ENCODE measurements around the gene TRPC3. TPM values are rescaled to one million over a fixed set of nuclear protein-coding genes. Genes with fewer than 3 reads are reported as not detected.

TRPC3 gene
- polyA plus RNA-seq, 1 donor from 2014 or later = 6.9 TPM

DNA sequence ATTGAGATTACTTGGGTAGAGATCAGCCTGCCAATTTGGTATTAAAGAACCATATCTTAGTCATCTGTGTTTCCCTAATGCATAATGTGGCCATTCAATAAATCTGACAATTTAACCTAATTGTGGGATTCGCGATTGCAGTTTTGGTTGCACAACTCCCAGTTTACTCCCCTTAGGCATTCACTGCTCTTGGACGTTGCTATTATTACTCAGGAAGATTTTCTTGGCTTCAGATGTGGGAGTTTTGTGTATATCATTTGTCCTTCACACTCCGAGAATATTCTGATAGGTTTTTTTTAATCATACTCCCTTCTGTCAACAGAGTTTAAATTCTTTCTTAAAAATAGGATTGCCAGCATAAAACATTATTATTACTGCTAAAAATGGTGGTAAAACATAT is 22.0 kb upstream of the TRPC3 start:
- Histone ChIP-seq H3K9ac (ENCODE audit: low read length) (no peak overlapping the region), H4K20me1 (ENCODE audit: insufficient read depth) (no peaks in the 10 kb centered on the region), H3K36me3 (ENCODE audit: insufficient read depth, low read length) (no peaks in the 10 kb centered on the region), H3K9me2 (ENCODE audit: insufficient read depth, low read length) (no peaks in the 10 kb centered on the region), H3F3A (ENCODE audit: insufficient read depth, low read length, poor library complexity, severe bottlenecking) (no peaks in the 10 kb centered on the region), H3K4me2 (ENCODE audit: low read length) (no peak overlapping the region), H2AFZ (ENCODE audit: low read depth, low read length) (no peak overlapping the region), H3K4me3 (ENCODE audit: low read length) (no peak overlapping the region), H3K27me3 (ENCODE audit: insufficient read depth, low read depth, low read length) (no peaks in the 10 kb centered on the region), H3K9me3 (ENCODE audit: low read length) (no peaks in the 10 kb centered on the region), H3K79me2 (replicated peaks; ENCODE audit: insufficient read depth, low read length) (no peaks in the 10 kb centered on the region), H3K27ac (ENCODE audit: low read length) (no peak overlapping the region)
- TF ChIP-seq TAF1 (IDR thresholded peaks at IDR 0.05; ENCODE audit: low read depth) (no peak), REST (IDR thresholded peaks at IDR 0.05; ENCODE audit: borderline replicate concordance) (no peak), POLR2AphosphoS5 (IDR thresholded peaks at IDR 0.05) (no peak), RAD21 (conservative IDR thresholded peaks at IDR 0.05) (no peak), EZH2 (IDR thresholded peaks at IDR 0.05; ENCODE audit: borderline replicate concordance, insufficient read depth, low read length, poor library complexity, severe bottlenecking) (no peak), CTCF (IDR thresholded peaks at IDR 0.05; ENCODE audit: poor library complexity, severe bottlenecking) (no peak), MXI1 (conservative IDR thresholded peaks at IDR 0.05; ENCODE audit: poor library complexity, severe bottlenecking) (no peak), EP300 (conservative IDR thresholded peaks at IDR 0.05; ENCODE audit: poor library complexity, severe bottlenecking) (no peak), SMC3 (conservative IDR thresholded peaks at IDR 0.05; ENCODE audit: poor library complexity) (no peak)

DNA sequence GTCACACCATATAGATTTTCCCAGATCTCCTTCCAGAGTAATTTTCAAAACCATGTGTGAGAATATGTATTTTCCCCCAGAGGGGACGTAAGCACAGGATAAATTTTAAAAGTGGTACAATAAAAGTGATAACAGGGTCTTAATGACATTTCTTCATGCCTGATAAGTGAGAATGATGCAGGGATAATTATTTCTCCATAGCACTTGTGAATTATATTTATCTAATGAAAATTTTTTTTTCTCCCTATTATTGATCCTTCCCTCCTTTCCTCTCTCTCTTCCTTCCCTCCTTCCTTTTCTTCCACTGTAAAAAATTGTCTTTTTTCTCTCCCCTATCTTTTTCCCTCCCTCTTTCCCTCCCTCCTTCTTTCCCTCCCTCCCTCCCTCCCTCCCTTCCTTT is 17.0 kb upstream of the TRPC3 start:
- H3F3A ChIP-seq (ENCODE audit: insufficient read depth, low read length, poor library complexity, severe bottlenecking) = no peaks in the 10 kb centered on the region
- H3K27me3 ChIP-seq (ENCODE audit: insufficient read depth, low read depth, low read length) = no peaks in the 10 kb centered on the region
- no peaks in the 10 kb centered on the region for H3K79me2 ChIP-seq (replicated peaks; ENCODE audit: insufficient read depth, low read length)
- H3K36me3 ChIP-seq (ENCODE audit: insufficient read depth, low read length) = no peaks in the 10 kb centered on the region
- H3K9me2 ChIP-seq (ENCODE audit: insufficient read depth, low read length) = no peaks in the 10 kb centered on the region
- H3K9me3 ChIP-seq (ENCODE audit: low read length) = no peaks in the 10 kb centered on the region
- no peak overlapping the region for H3K4me2 ChIP-seq (ENCODE audit: low read length)
- no peak overlapping the region for H3K4me3 ChIP-seq (ENCODE audit: low read length)
- TF ChIP-seq REST (IDR thresholded peaks at IDR 0.05; ENCODE audit: borderline replicate concordance) (no peak), MXI1 (conservative IDR thresholded peaks at IDR 0.05; ENCODE audit: poor library complexity, severe bottlenecking) (no peak), EZH2 (IDR thresholded peaks at IDR 0.05; ENCODE audit: borderline replicate concordance, insufficient read depth, low read length, poor library complexity, severe bottlenecking) (no peak), POLR2AphosphoS5 (IDR thresholded peaks at IDR 0.05) (no peak), TAF1 (IDR thresholded peaks at IDR 0.05; ENCODE audit: low read depth) (no peak), EP300 (conservative IDR thresholded peaks at IDR 0.05; ENCODE audit: poor library complexity, severe bottlenecking) (no peak), SMC3 (conservative IDR thresholded peaks at IDR 0.05; ENCODE audit: poor library complexity) (no peak), CTCF (IDR thresholded peaks at IDR 0.05; ENCODE audit: poor library complexity, severe bottlenecking) (no peak), RAD21 (conservative IDR thresholded peaks at IDR 0.05) (no peak)
- no peak overlapping the region for H3K9ac ChIP-seq (ENCODE audit: low read length)
- no peak overlapping the region for H2AFZ ChIP-seq (ENCODE audit: low read depth, low read length)
- no peak overlapping the region for H3K27ac ChIP-seq (ENCODE audit: low read length)
- no peaks in the 10 kb centered on the region for H4K20me1 ChIP-seq (ENCODE audit: insufficient read depth)

All from neural cell (in vitro differentiated cells).